SJSA1 (cell line): ENCODE measurements around the gene IMMP2L. TPM values are rescaled to one million over a fixed set of nuclear protein-coding genes. Genes with fewer than 3 reads are reported as not detected.
A peak's percentile ranks its signal among the peaks of the same experiment; 100 is the strongest.
"Not testable (repeated sequence)": the region's sequence is repeated elsewhere in the genome, so short reads cannot be mapped to it uniquely, and the experiment has no call there.

Experiments used
- DNase-seq, 2 experiments: peaks; one replicate each; pipeline ENCODE4 v3.0.0-alpha.2; 2015 to 2020; ENCODE audit warnings: low spot score in 2 of 2, low read depth in 1 of 2
- H3K27ac ChIP-seq: fragments of 250-450 bp; sonication (Bioruptor Pico); 2 replicates; pipeline ENCODE4 v1.5.1; 2020; ENCODE audit warnings: mild to moderate bottlenecking, moderate library complexity
- H3K27me3 ChIP-seq: fragments of 250-450 bp; sonication (Bioruptor Pico); replicated peaks from 2 replicates; pipeline ENCODE4 v1.5.1; 2020; ENCODE audit warnings: mild to moderate bottlenecking, moderate library complexity
- H3K36me3 ChIP-seq: fragments of 250-450 bp; sonication (Bioruptor Pico); 2 replicates; pipeline ENCODE4 v1.5.1; 2020; ENCODE audit warnings: mild to moderate bottlenecking
- H3K4me1 ChIP-seq: fragments of 250-450 bp; sonication (Bioruptor Pico); replicated peaks from 2 replicates; pipeline ENCODE4 v1.6.1; 2021; ENCODE audit warnings: mild to moderate bottlenecking
- H3K4me3 ChIP-seq: fragments of 250-450 bp; sonication (Bioruptor Pico); 2 replicates; pipeline ENCODE4 v1.5.1; 2020; ENCODE audit warnings: mild to moderate bottlenecking
- H3K9me3 ChIP-seq: fragments of 250-450 bp; sonication (Bioruptor Pico); replicated peaks from 2 replicates; pipeline ENCODE4 v1.5.1; 2020; ENCODE audit warnings: mild to moderate bottlenecking
- total RNA-seq: library from RNA; depleted of rRNA; stranded (reverse); fragments of >200 nt; shearing (Covaris generic); gene quantifications from 2 replicates; pipeline ENCODE4 v1.2.3, GENCODE V29; 2014

IMMP2L gene
- total RNA-seq, 1 experiment from 2014 or later = 16.2 TPM

DNA sequence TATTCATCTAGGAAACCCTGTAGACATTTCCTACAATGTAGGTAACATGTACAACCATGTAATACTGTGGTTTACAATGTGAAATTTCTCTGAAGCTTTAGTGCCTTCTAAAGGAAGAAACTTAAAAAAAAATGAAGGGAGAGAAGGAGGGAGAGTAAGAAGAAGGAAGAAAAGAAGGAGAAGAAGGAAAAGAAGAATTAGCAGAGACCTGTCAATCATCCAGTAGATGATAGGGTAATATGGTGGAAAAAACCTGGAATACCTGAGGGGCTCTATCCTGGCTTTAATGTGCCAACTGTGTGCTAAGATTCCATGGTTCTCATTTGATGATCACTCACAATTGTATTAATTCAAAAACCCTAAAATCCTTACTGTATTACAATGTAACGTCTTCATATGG, 474.0 kb downstream of the IMMP2L start:
- no peak for DNase-seq
- no peaks in the 10 kb centered on the region for H3K36me3 ChIP-seq
- no peak overlapping the region for H3K4me3 ChIP-seq
- no peak overlapping the region for H3K27ac ChIP-seq
- peaks cover 18% of the 10 kb centered on the region for H3K4me1 ChIP-seq
- H3K9me3 ChIP-seq = no peaks in the 10 kb centered on the region
- H3K27me3 ChIP-seq = no peaks in the 10 kb centered on the region

DNA sequence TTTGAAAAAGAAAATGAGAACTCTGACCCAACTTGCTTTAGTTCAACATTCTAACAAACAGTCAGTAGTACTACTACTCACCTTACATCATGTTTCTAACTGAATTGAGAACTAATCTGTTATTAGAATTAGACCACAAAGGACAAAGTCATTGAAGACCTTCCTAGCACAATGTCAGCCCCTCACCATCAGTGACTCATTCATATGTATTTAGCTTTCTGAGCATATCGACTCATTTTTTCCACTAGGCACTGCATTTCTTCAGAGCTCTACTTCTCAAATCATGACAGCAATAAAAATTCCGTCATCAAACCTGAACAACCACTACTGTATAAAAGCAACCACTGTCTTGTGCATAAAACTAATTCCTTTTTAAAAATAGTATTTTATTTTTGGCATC, 475.8 kb downstream of the IMMP2L start:
- Histone ChIP-seq H3K4me3 (no peak overlapping the region), H3K4me1 (peaks cover 35% of the 10 kb centered on the region), H3K9me3 (no peaks in the 10 kb centered on the region), H3K27ac (no peak overlapping the region), H3K27me3 (no peaks in the 10 kb centered on the region), H3K36me3 (no peaks in the 10 kb centered on the region)
- DNase-seq = no peak

DNA sequence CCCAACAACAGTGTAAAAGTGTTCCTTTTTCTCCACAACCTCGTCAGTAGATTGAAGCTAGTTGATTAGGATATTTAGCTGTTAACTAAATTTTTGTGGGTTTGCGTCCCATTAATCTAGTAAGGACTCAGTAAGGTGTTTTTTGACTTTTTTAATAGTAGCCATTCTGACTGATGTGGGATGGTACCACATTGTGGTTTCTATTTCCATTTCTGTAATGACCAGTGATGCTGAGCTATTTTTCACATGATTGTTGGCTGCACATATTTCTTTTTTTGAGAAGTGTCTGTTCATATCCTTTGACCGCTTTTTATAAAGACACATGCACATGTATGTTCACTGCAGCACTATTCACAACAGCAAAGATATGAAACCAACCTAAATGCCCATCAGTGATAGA, 476.9 kb downstream of the IMMP2L start:
- H3K36me3 ChIP-seq = no peaks in the 10 kb centered on the region
- no peak overlapping the region for H3K27ac ChIP-seq
- no peak overlapping the region for H3K4me3 ChIP-seq
- H3K4me1 ChIP-seq = peaks cover 45% of the 10 kb centered on the region
- no peak for DNase-seq
- H3K9me3 ChIP-seq = no peaks in the 10 kb centered on the region
- H3K27me3 ChIP-seq = no peaks in the 10 kb centered on the region

DNA sequence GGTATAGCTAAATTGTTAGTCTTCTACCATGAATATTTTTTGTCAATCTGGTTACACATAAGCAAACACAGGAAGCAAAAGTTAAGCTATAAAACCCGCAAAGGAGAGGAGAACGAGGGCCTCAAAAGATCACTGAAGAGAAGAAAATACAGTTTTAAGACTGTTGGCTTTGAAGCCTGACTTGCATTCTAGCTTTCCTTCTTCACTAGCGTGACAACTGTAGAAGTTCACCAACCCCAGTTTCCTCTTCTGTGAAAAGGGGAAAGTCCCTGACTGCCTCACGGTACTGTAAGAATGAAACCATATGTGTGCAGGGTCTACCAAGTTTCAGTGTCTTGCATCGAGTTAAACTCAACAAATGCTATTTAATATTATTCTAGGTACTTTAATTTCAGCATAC, 478.9 kb downstream of the IMMP2L start:
- peak overlapping the region; percentile 95 for H3K27ac ChIP-seq
- no peak overlapping the region for H3K4me3 ChIP-seq
- no peaks in the 10 kb centered on the region for H3K9me3 ChIP-seq

DNA sequence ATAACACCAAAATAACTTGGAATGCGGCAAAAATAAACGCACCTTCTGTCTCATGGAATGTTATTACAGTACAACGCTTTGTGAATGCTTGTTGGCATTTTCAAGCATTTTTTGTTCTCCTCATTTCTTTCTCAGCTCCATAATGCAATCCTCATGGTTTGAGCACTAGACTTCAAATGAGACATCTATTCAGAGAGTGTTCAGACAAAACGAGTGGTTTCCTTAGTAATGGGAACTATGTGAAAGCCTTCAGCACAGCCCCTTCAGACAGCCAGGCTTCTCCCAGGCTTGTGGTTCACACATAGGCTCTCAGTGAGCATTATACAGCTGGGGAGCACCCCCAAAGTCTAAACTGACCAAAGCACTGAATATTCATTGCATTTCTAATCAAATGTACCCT, 479.9 kb downstream of the IMMP2L start:
- Histone ChIP-seq H3K4me1 (peaks cover 45% of the 10 kb centered on the region), H3K4me3 (no peak overlapping the region), H3K9me3 (no peaks in the 10 kb centered on the region), H3K27ac (peak overlapping the region; percentile 95), H3K27me3 (no peaks in the 10 kb centered on the region), H3K36me3 (no peaks in the 10 kb centered on the region)
- peak; percentile 61 to 88 for DNase-seq

More for the DNA sequence above, 478.9 kb downstream of the IMMP2L start:
- peaks cover 45% of the 10 kb centered on the region for H3K4me1 ChIP-seq
- H3K36me3 ChIP-seq = no peaks in the 10 kb centered on the region
- DNase-seq = peak; percentile 61 to 81
- no peaks in the 10 kb centered on the region for H3K27me3 ChIP-seq

DNA sequence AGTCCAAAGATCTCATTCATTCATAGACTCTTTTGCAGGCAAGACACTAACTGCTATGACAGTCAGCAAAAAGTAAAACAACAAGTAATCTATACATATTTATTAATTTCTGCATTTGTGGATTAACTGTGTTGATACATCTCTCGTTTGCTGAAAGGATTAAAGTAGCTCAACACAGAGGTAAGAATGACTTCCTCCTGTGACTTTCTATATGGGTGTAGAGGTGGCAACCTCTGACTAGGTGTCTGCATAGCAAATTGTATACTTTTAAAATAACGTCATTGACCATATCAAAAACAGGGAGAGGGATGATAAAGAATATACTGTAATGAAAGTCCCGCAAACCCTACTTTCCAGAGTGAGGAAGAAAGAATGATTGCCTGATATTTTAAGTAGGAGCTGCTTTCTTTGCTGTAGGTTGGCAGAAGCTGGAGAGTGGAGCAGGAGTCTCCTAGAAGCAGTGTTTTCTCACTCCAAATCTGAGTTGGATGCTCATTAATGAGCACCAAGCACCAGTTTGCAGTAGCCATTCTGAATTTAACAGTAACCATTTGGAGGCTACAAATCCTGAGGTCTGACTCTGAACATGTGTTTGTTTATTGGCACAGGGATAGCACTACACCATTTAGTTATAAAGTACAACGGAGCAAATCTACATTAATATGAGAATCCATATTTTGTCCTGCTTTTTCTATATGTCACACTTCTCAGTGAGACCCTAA, 480.6 kb downstream of the IMMP2L start:
- peaks cover 45% of the 10 kb centered on the region for H3K4me1 ChIP-seq
- H3K4me3 ChIP-seq = no peak overlapping the region
- no peaks in the 10 kb centered on the region for H3K36me3 ChIP-seq
- no peak for DNase-seq
- H3K27me3 ChIP-seq = no peaks in the 10 kb centered on the region
- no peaks in the 10 kb centered on the region for H3K9me3 ChIP-seq
- peak overlapping the region; percentile 95 for H3K27ac ChIP-seq

DNA sequence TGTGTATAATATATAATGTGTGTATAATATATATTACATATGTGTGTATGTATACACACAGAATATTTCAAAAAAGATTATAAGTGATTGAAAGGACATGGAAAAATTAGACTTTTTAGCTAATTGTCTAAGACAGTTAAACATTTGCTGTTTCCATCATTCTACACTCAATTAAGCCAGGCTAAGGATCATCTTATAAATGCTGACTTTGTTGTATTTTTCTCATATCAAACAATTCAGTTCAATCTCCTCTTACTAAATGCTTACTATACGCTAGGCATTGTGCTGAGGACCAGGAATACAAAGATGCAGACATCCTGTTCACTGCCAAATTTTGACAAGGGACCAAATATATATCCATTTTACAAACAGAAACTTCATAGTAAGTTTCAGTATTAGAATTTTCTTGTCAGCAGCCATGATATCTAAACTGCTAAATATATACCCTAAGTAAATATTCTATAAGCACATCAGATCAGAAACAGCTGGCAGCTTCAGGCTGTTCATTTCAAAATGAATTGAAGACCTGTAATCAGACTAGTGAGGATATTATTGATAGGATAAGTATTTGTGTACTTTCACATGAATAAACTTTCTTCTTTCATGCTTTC, 481.7 kb downstream of the IMMP2L start:
- H3K9me3 ChIP-seq = no peaks in the 10 kb centered on the region
- peaks cover 45% of the 10 kb centered on the region for H3K4me1 ChIP-seq
- peak overlapping the region; percentile 95 for H3K27ac ChIP-seq
- H3K27me3 ChIP-seq = no peaks in the 10 kb centered on the region
- H3K4me3 ChIP-seq = no peak overlapping the region
- no peaks in the 10 kb centered on the region for H3K36me3 ChIP-seq
- DNase-seq = no peak

DNA sequence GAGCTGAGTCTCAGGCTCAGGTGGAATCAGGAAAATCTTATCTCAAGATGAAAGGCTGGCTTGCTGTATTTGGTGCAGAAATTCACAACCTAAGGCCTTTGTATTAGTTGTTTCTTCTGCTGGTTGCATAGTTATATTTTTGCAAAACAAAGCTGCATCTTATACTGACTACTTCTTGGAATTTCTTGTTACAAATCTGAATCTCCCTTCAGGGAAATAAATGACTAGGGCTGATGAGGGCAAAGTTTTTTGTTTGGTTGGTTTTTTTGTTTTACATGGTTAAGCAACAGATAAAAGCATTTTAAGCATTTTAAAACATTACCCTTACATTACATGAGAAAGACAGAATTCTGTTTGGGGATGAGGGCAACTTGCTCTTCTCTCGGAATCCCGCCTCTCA, 485.3 kb downstream of the IMMP2L start:
- H3K27ac ChIP-seq = no peak overlapping the region
- no peak for DNase-seq
- H3K4me1 ChIP-seq = peaks cover 21% of the 10 kb centered on the region
- no peaks in the 10 kb centered on the region for H3K36me3 ChIP-seq
- H3K27me3 ChIP-seq = no peaks in the 10 kb centered on the region
- no peaks in the 10 kb centered on the region for H3K9me3 ChIP-seq
- no peak overlapping the region for H3K4me3 ChIP-seq

DNA sequence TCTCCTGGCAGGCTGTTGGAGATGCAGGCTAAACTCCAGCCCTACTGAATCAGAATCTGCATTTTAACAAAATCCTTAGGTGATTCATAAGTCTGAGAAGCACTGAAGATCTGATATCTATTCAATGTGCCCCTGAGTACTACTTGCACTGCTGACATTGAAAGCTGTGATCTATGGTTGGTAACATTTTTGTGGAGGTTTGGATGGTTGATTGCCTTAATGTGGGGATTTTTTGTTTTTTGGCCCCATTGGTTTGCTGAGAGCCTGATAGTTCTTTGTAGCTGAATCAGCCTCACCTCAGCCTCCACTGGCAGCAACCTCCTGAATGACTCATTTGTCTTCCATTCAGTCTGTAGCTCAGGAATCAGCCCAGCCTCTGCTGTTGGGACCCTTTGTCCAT, 486.1 kb downstream of the IMMP2L start:
- Histone ChIP-seq H3K4me1 (peaks cover 15% of the 10 kb centered on the region), H3K27me3 (no peaks in the 10 kb centered on the region), H3K36me3 (no peaks in the 10 kb centered on the region), H3K27ac (no peak overlapping the region), H3K4me3 (no peak overlapping the region), H3K9me3 (no peaks in the 10 kb centered on the region)
- no peak for DNase-seq

DNA sequence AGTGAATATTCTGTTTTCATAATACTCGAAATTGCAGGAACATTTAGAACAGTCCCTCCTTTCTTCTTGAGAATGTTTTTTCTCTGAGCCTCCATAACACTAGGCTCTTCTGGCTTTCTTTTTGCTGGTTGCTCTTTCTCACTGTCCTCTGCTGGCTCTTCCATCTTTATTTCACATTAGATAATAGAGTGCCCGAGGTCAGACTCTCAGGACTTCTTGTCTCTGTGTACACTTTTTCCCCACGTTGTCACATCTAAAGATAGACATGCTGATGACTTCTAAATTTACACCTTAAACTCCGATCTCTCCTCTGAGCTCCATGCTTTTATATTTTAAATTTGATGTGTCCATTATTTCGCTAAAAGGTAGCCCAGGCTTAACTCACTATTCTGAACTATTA, 486.8 kb downstream of the IMMP2L start:
- Histone ChIP-seq H3K36me3 (no peaks in the 10 kb centered on the region), H3K4me3 (no peak overlapping the region)

DNA sequence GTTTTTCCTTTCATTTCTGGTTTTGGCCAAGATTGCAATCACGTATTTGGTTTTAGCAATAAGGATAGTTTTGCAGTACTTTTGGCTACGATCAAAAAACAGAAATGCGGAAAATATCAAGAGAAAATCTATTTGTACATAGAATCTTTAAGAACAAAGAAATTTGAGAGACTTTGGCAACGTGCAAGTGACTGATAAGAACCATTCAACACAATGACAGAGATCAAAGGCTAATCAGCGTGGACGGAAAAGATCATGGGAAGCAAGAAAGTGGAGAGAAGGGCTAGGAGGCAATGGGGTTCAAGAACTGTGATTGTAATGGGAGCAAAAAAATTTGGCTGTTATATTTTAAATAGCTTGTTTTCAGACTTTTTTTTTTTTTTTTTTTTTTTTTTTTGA, 487.5 kb downstream of the IMMP2L start:
- no peaks in the 10 kb centered on the region for H3K36me3 ChIP-seq
- no peak overlapping the region for H3K27ac ChIP-seq
- no peak overlapping the region for H3K4me3 ChIP-seq
- H3K9me3 ChIP-seq = no peaks in the 10 kb centered on the region
- H3K27me3 ChIP-seq = no peaks in the 10 kb centered on the region
- peaks cover 7% of the 10 kb centered on the region; the same call in 1 of the 2 replicates for H3K4me1 ChIP-seq
- no peak for DNase-seq

More for the DNA sequence above, 486.8 kb downstream of the IMMP2L start:
- no peak for DNase-seq
- Histone ChIP-seq H3K4me1 (peaks cover 8% of the 10 kb centered on the region), H3K9me3 (no peaks in the 10 kb centered on the region), H3K27me3 (no peaks in the 10 kb centered on the region), H3K27ac (no peak overlapping the region)

DNA sequence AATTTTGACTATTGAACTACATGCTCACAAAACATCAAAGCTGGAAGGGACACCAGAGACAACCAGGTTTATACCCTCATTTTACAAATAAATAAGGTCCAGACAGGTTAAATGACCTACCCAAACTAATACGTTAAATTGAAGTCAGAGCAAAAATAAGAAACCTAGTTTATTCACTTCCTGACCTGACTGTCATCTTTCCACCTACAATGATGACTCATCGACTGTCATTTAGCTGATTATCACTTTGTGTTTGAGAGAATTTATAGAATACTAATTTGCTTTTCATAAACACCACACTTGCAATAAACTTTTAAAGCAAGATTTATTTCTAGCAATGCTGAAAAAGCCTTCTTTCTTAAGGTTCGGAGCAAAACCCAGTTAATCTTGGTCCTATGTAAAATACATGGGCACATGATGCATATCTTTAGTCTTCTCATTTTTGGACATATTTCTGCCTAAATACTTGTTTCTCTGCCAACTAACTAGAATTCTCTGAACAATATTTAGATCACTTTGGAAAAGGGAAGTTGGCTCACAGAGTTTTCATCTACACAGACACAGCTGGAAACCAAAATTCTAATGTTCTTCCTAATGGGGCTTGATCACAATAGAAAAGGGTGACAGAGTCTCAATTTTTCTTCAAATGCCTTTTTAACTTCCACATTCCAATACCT, 488.1 kb downstream of the IMMP2L start:
- Histone ChIP-seq H3K27me3 (no peaks in the 10 kb centered on the region), H3K27ac (no peak overlapping the region), H3K9me3 (no peaks in the 10 kb centered on the region), H3K36me3 (no peaks in the 10 kb centered on the region), H3K4me3 (no peak overlapping the region), H3K4me1 (peaks cover 7% of the 10 kb centered on the region; the same call in 1 of the 2 replicates)
- no peak for DNase-seq

DNA sequence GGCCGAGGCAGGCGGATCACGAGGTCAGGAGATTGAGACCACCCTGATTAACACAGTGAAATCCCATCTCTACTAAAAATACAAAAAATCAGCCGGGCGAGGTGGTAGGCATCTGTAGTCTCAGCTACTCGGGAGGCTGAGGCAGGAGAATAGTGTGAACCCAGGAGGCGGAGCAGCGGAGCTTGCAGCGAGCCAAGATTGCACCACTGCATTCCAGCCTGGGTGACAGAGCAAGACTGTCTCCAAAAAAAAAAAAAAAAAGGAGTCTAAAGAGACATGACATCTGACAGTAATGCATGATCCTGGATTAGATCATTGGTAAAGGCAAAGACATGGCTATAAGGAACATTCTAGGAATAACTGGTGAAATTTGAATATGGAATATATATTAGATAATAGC, 489.6 kb downstream of the IMMP2L start:
- not testable (repeated sequence) for H3K27me3 ChIP-seq, H3K27ac ChIP-seq, H3K4me3 ChIP-seq, H3K9me3 ChIP-seq, H3K36me3 ChIP-seq, H3K4me1 ChIP-seq, DNase-seq

DNA sequence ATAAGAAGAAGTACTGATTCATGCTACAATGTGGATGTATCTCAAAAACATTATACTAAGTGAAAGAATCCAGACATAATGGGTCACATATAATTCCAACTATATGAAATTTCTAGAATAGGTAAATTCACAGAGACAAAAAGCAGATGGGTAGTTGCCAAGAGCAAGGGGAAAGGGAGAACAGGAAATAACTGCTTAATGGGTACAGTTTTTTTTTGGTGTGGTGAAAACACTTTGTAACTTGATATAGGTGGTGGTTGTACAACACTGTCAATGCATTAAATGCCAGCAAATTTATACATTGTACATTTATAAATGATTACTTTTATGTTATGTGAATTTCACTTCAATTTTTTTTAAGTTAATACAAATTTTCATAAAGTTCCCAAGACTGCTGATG, 490.7 kb downstream of the IMMP2L start:
- Histone ChIP-seq H3K4me1 (peaks cover 7% of the 10 kb centered on the region; the same call in 1 of the 2 replicates), H3K9me3 (0 out of 2 replicates have a peak, but pooled peaks cover 3% of the 10 kb centered on the region), H3K27ac (no peak overlapping the region), H3K27me3 (no peaks in the 10 kb centered on the region), H3K36me3 (no peaks in the 10 kb centered on the region), H3K4me3 (no peak overlapping the region)
- no peak for DNase-seq
